OCI-LY3 (cell line): ENCODE data around the gene ARHGAP21.
"Not testable (repeated sequence)": the region's sequence is repeated elsewhere in the genome, so short reads cannot be mapped to it uniquely, and the experiment has no call there.

Experiments used
- CTCF ChIP-seq: fragments of 200-600, 300-600 bp; sonication (generic); IDR thresholded peaks from 2 replicates; pipeline ENCODE4 v1.5.1; 2014; ENCODE audit warnings: antibody characterized with exemption, low read length, low read depth
- EZH2phosphoT487 ChIP-seq: fragments of 200-600 bp; shearing (Covaris generic); IDR thresholded peaks from 2 replicates; pipeline ENCODE4 v1.6.1; 2018; ENCODE audit warnings: antibody characterized with exemption, mixed run types, low read depth

- not testable (repeated sequence) for TF ChIP-seq CTCF, EZH2phosphoT487
These were observed 41.3 kb upstream of the ARHGAP21 start for GRCh38 chr10:24764991-24765390.
